Endothelial cell of umbilical vein (primary cell): ENCODE measurements around the gene WIF1. TPM values are rescaled to one million over a fixed set of nuclear protein-coding genes. Genes with fewer than 3 reads are reported as not detected.

Experiments
- BruUV-seq: library from RNA; stranded (reverse); fragments of 400-500 nt; replicated peaks from 2 replicates; lab custom pipeline; 2021; lab: Mats Ljungman, UMichigan
- CTCF ChIA-PET: fragments of 300-600, 350-600 bp; sonication (Branson Sonifier 250); formaldehyde crosslinking; loops from one replicate; lab custom pipeline; 2021; ENCODE audit warnings: antibody characterized with exemption, inconsistent platforms; lab: Charles Lee
- POLR2A ChIA-PET: fragments of 300-600, 350-600 bp; sonication (Branson Sonifier 250); formaldehyde crosslinking; loops from one replicate; lab custom pipeline; 2021; ENCODE audit warnings: antibody characterized with exemption, inconsistent platforms; lab: Charles Lee
- DNase-seq: peaks from one replicate; pipeline ENCODE4 v3.0.0-alpha.2; 2011; ENCODE audit warnings: low read depth, low spot score
- FAIRE-seq: peaks from 2 replicates; lab custom pipeline; 2011; peaks lifted over from hg19 to GRCh38; lab: Jason Lieb, UNC
- H2AFZ ChIP-seq: 2 replicates; pipeline ENCODE4 v1.6.0; 2012; ENCODE audit warnings: low read depth, low read length, control low read depth, inconsistent platforms
- H3K27ac ChIP-seq: 2 replicates; pipeline ENCODE4 v1.5.1; 2011; ENCODE audit warnings: low read depth, mild to moderate bottlenecking, control low read depth, low read length, moderate library complexity; ENCODE audit not compliant: insufficient read depth
- H3K27me3 ChIP-seq, 2 experiments: 2 replicates each; pipeline versions ENCODE4 v1.6.0 to v1.6.1; 2011; ENCODE audit warnings: low read length in 2 of 2, mixed read lengths in 1 of 2; ENCODE audit not compliant: control insufficient read depth in 2 of 2, insufficient read depth in 2 of 2
- H3K36me3 ChIP-seq, 2 experiments: 2 replicates in 1 of 2; 3 replicates in 1 of 2; pipeline ENCODE4 v1.5.1; 2011; ENCODE audit warnings: low read length in 2 of 2, mild to moderate bottlenecking in 1 of 2, moderate library complexity in 1 of 2; ENCODE audit not compliant: control insufficient read depth in 2 of 2, insufficient read depth in 2 of 2; ENCODE audit errors: extremely low read depth in 1 of 2
- H3K4me1 ChIP-seq: 3 replicates; pipeline ENCODE4 v1.5.1; 2011; ENCODE audit warnings: mild to moderate bottlenecking, low read length; ENCODE audit not compliant: control insufficient read depth, insufficient read depth; ENCODE audit errors: extremely low read depth
- H3K4me2 ChIP-seq: 2 replicates; pipeline ENCODE4 v1.6.1; 2011; ENCODE audit warnings: low read length, control low read depth, mixed read lengths; ENCODE audit not compliant: insufficient read depth
- H3K4me3 ChIP-seq, 3 experiments: fragments of 200-600 bp in 1 of 3; sonication (generic), shearing (Covaris generic) in 1 of 3; replicated peaks in 1 of 3; 2 replicates each; pipeline ENCODE4 v1.5.1; 2011 to 2016; ENCODE audit warnings: control low read depth in 3 of 3, low read length in 3 of 3, mild to moderate bottlenecking in 2 of 3, inconsistent platforms in 1 of 3, low read depth in 1 of 3, moderate library complexity in 1 of 3; ENCODE audit not compliant: insufficient read depth in 1 of 3
- H3K79me2 ChIP-seq: 2 replicates; pipeline ENCODE4 v1.6.0; 2012; ENCODE audit warnings: low read length, inconsistent platforms; ENCODE audit not compliant: control insufficient read depth, insufficient read depth
- H3K9ac ChIP-seq: replicated peaks from 2 replicates; pipeline ENCODE3; 2011; ENCODE audit warnings: low read length, control low read depth; ENCODE audit not compliant: insufficient read depth; ENCODE audit errors: extremely low read depth
- H3K9me1 ChIP-seq: replicated peaks from 3 replicates; pipeline ENCODE4 v1.6.0; 2011; ENCODE audit warnings: mild to moderate bottlenecking, low read length; ENCODE audit not compliant: control insufficient read depth, insufficient read depth; ENCODE audit errors: extremely low read depth
- H3K9me3 ChIP-seq: replicated peaks from 2 replicates; pipeline ENCODE4 v1.5.1; 2012; ENCODE audit warnings: low read length, inconsistent platforms; ENCODE audit not compliant: control insufficient read depth, insufficient read depth
- H4K20me1 ChIP-seq: replicated peaks from 2 replicates; pipeline ENCODE3; 2011; ENCODE audit warnings: mild to moderate bottlenecking, low read length; ENCODE audit not compliant: control insufficient read depth, insufficient read depth; ENCODE audit errors: extremely low read depth
- EZH2 ChIP-seq: IDR thresholded peaks from 2 replicates; pipeline ENCODE4 v1.6.1; 2012; ENCODE audit warnings: borderline replicate concordance, low read depth, mild to moderate bottlenecking, moderate library complexity, low read length, inconsistent platforms; ENCODE audit not compliant: severe bottlenecking
- FOS ChIP-seq: IDR thresholded peaks from 2 replicates; pipeline ENCODE4 v1.6.1; 2011; ENCODE audit warnings: mild to moderate bottlenecking, low read length, moderate library complexity, borderline replicate concordance; ENCODE audit not compliant: insufficient read depth
- GATA2 ChIP-seq: IDR thresholded peaks from 2 replicates; pipeline ENCODE4 v1.7.0; 2011; ENCODE audit warnings: low read depth, mild to moderate bottlenecking, moderate library complexity, mixed read lengths, low read length; ENCODE audit not compliant: insufficient read length, insufficient read depth
- JUN ChIP-seq: IDR thresholded peaks from 2 replicates; pipeline ENCODE4 v1.6.1; 2011; ENCODE audit warnings: borderline replicate concordance, low read depth; ENCODE audit not compliant: insufficient read length, insufficient read depth
- MYC ChIP-seq: IDR thresholded peaks from one replicate; pipeline ENCODE4 v1.6.1; 2011; ENCODE audit warnings: mild to moderate bottlenecking, low read depth, low read length
- POLR2A ChIP-seq: IDR thresholded peaks from 2 replicates; pipeline ENCODE4 v1.6.1; 2012; ENCODE audit warnings: low read depth, mild to moderate bottlenecking, control low read depth, low read length
- POLR2AphosphoS5 ChIP-seq: IDR thresholded peaks from 2 replicates; pipeline ENCODE4 v1.6.1; 2012; ENCODE audit warnings: low read depth, mild to moderate bottlenecking, control low read depth, low read length, moderate library complexity; ENCODE audit not compliant: insufficient read depth
- dilution Hi-C: fragments of 300-500 bp; cut with MboI; formaldehyde crosslinking; loops from one replicate; pipeline ENCODE4 v1.15.0; 2019; ENCODE audit warnings: low sequenced_read_pairs; ENCODE audit not compliant: extremely low pct_ligation_motif_present
- intact Hi-C: fragments of 100-400 bp; cut with micrococcal nuclease; formaldehyde crosslinking; loops from one replicate; pipeline ENCODE4 v1.10.0; 2022
- polyA plus RNA-seq, 4 experiments: library from polyadenylated mRNA; depleted of rRNA in 3 of 4; stranded (reverse) in 3 of 4; unstranded in 1 of 4; fragments of >200 nt; gene quantifications; 2 replicates each; pipeline versions ENCODE4 v1.2.1 to v1.2.3, GENCODE V29; 2011 to 2012; ENCODE audit warnings: missing spikeins in 1 of 4
- total RNA-seq: library from RNA; stranded (reverse); gene quantifications from 2 replicates; pipeline ENCODE4 v1.2.3, GENCODE V29; 2021
- TF ChIP-seq, protein P1 (sequence below), 2 donors: IDR thresholded peaks; 1 replicate in 1 of 2; 2 replicates in 1 of 2; pipeline ENCODE4 v1.5.1; 2011; ENCODE audit warnings: low read length in 2 of 2, mild to moderate bottlenecking in 2 of 2, moderate library complexity in 2 of 2, control low read depth in 1 of 2, inconsistent platforms in 1 of 2, low read depth in 1 of 2; ENCODE audit not compliant: insufficient read depth in 1 of 2; ENCODE audit errors: extremely low read depth in 1 of 2
- TF ChIP-seq, protein P2 (sequence below): IDR thresholded peaks from 2 replicates; pipeline ENCODE4 v1.6.1; 2011; ENCODE audit not compliant: insufficient read depth, insufficient read length

The WIF1 gene
- total and polyA plus RNA-seq, 2 donors (not counting 3 experiments of a cell fraction or from before 2014, with no cell fraction given) = not detected

DNA sequence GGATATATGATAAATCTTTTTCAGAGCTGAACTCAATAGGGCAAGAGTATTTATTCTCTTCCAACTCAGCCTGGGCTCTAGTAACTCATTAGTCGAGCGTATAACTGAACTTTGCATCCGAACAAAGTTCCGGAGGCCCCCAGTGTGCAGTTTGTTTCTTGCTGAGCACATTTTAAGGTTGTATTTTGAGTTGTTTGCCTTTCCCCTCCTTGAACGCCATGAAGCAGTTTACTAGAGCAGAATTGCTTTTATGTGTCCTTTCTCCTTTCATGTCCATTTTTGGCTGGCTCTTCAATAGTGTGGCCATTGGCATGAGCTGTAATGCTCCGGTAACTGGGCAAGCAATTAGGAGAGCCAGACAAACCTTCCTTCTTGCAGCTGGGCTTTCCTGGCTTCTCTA, 105.3 kb downstream of the WIF1 start:
- CTCF ChIA-PET = no interaction called here
- H3K9me3 ChIP-seq = no peaks in the 10 kb centered on the region

More for the DNA sequence above, 105.3 kb downstream of the WIF1 start:
- H3K4me1 ChIP-seq = no peaks in the 10 kb centered on the region
- H3K27ac ChIP-seq = no peak overlapping the region
- H4K20me1 ChIP-seq = no peaks in the 10 kb centered on the region
- no peaks in the 10 kb centered on the region for H3K9me1 ChIP-seq
- no peak for TF ChIP-seq FOS
- TF ChIP-seq EZH2 = no peak
- no peak for TF ChIP-seq POLR2A
- TF ChIP-seq, protein P1, sequence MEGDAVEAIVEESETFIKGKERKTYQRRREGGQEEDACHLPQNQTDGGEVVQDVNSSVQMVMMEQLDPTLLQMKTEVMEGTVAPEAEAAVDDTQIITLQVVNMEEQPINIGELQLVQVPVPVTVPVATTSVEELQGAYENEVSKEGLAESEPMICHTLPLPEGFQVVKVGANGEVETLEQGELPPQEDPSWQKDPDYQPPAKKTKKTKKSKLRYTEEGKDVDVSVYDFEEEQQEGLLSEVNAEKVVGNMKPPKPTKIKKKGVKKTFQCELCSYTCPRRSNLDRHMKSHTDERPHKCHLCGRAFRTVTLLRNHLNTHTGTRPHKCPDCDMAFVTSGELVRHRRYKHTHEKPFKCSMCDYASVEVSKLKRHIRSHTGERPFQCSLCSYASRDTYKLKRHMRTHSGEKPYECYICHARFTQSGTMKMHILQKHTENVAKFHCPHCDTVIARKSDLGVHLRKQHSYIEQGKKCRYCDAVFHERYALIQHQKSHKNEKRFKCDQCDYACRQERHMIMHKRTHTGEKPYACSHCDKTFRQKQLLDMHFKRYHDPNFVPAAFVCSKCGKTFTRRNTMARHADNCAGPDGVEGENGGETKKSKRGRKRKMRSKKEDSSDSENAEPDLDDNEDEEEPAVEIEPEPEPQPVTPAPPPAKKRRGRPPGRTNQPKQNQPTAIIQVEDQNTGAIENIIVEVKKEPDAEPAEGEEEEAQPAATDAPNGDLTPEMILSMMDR (IDR thresholded peaks at IDR 0.05; ENCODE audit: extremely low read depth in 1 of 2, insufficient read depth in 1 of 2, low read depth in 1 of 2, low read length in 2 of 2) = no peak
- TF ChIP-seq, protein P2, sequence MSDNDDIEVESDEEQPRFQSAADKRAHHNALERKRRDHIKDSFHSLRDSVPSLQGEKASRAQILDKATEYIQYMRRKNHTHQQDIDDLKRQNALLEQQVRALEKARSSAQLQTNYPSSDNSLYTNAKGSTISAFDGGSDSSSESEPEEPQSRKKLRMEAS = no peak
- no peak for TF ChIP-seq GATA2
- TF ChIP-seq MYC = no peak
- no peak for TF ChIP-seq POLR2AphosphoS5
- no peak for TF ChIP-seq JUN
- intact Hi-C loops = no loop called here
- no peak for DNase-seq
- POLR2A ChIA-PET = no interaction called here
- no peak overlapping the region for H3K4me3 ChIP-seq
- dilution Hi-C loops = no loop called here
- no peaks in the 10 kb centered on the region for H3K79me2 ChIP-seq
- H3K27me3 ChIP-seq = peaks cover 6 to 10% of the 10 kb centered on the region in 2 experiments
- H3K36me3 ChIP-seq = no peaks in the 10 kb centered on the region
- H3K9ac ChIP-seq = no peak overlapping the region
- BruUV-seq = no TSS peak
- H3K4me2 ChIP-seq = no peak overlapping the region
- H2AFZ ChIP-seq = no peak overlapping the region
- no peak for FAIRE-seq
